MM.1S (cell line): ENCODE data around the gene KCND2.

Experiments used
- DNase-seq: peaks from one replicate; pipeline ENCODE4 v3.0.0-alpha.2; 2015
- H2AFZ ChIP-seq: fragments of 300-600 bp; sonication (generic); 2 replicates; pipeline ENCODE4 v1.6.0; 2016; ENCODE audit warnings: antibody characterized with exemption, low read length
- H3F3A ChIP-seq: fragments of 300-600 bp; sonication (generic); 2 replicates; pipeline ENCODE4 v1.6.1; 2016; ENCODE audit warnings: mild to moderate bottlenecking, antibody characterized with exemption, low read length, moderate library complexity, mixed read lengths; ENCODE audit not compliant: insufficient read depth
- H3K27ac ChIP-seq: fragments of 300-600 bp; sonication (generic); 2 replicates; pipeline ENCODE4 v1.5.1; 2016; ENCODE audit warnings: mild to moderate bottlenecking, low read length
- H3K27me3 ChIP-seq: fragments of 300-600 bp; sonication (generic); replicated peaks from 2 replicates; pipeline ENCODE4 v1.6.0; 2016; ENCODE audit warnings: low read length; ENCODE audit not compliant: insufficient read depth
- H3K36me3 ChIP-seq: fragments of 300-600 bp; sonication (generic); replicated peaks from 2 replicates; pipeline ENCODE4 v1.6.1; 2016; ENCODE audit warnings: mild to moderate bottlenecking, low read length, mixed read lengths; ENCODE audit not compliant: insufficient read depth
- H3K4me1 ChIP-seq: fragments of 300-600 bp; sonication (generic); 2 replicates; pipeline ENCODE4 v1.6.1; 2016; ENCODE audit warnings: low read length, mixed read lengths
- H3K4me2 ChIP-seq: fragments of 300-600 bp; sonication (generic); 2 replicates; pipeline ENCODE4 v1.6.0; 2016; ENCODE audit warnings: low read depth, low read length
- H3K4me3 ChIP-seq: fragments of 300-600 bp; sonication (generic); 2 replicates; pipeline ENCODE4 v1.5.1; 2016; ENCODE audit warnings: low read length, mixed read lengths
- H3K79me2 ChIP-seq: fragments of 300-600 bp; sonication (generic); 2 replicates; pipeline ENCODE4 v1.6.1; 2016; ENCODE audit warnings: mixed run types, low read length, mixed read lengths
- H3K9ac ChIP-seq: fragments of 300-600 bp; sonication (generic); 2 replicates; pipeline ENCODE4 v1.6.1; 2016; ENCODE audit warnings: low read length, mixed read lengths
- H3K9me2 ChIP-seq: fragments of 300-600 bp; sonication (generic); replicated peaks from 2 replicates; pipeline ENCODE4 v1.6.1; 2016; ENCODE audit warnings: mild to moderate bottlenecking, low read length, mixed read lengths; ENCODE audit not compliant: insufficient read depth
- H3K9me3 ChIP-seq: fragments of 300-600 bp; sonication (generic); replicated peaks from 2 replicates; pipeline ENCODE4 v1.6.1; 2016; ENCODE audit warnings: mild to moderate bottlenecking, low read length, mixed read lengths; ENCODE audit not compliant: insufficient read depth
- H4K20me1 ChIP-seq: fragments of 300-600 bp; sonication (generic); 2 replicates; pipeline ENCODE4 v1.6.1; 2016; ENCODE audit warnings: mild to moderate bottlenecking, low read length, moderate library complexity, mixed read lengths; ENCODE audit not compliant: insufficient read depth
- EZH2 ChIP-seq: fragments of 300-600 bp; sonication (generic); optimal IDR thresholded peaks from 2 replicates; pipeline ENCODE3; 2017; ENCODE audit warnings: low read depth, mild to moderate bottlenecking, antibody characterized with exemption, low read length, mixed read lengths
- EZH2phosphoT487 ChIP-seq: fragments of 300-600 bp; sonication (generic); IDR thresholded peaks from 2 replicates; pipeline ENCODE4 v1.6.1; 2018; ENCODE audit warnings: antibody characterized with exemption, low read length
- TF ChIP-seq, protein P1 (sequence below): fragments of 300-600 bp; sonication (generic); IDR thresholded peaks from 2 replicates; pipeline ENCODE4 v1.5.1; 2016; ENCODE audit warnings: antibody characterized with exemption, low read length, mixed read lengths

KCND2 gene

DNA sequence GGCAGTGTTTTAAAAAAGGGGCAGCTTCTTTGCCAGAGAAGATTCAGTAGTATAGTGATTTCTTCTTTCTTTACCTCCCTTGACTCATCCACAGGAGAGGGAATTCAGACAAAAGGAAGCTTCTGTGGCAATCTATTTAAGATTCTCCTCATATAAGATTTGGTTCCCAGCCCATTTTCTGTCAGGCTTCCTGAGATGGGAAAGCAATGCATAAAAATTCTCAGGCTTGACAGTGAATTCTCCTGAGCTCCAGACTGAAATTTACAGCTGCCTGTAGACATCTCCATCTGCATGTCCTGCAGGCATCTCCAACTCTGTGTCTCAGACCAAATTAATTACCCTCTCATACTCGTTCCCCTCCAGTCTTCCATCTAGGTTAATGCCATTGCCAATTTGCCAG, 512.1 kb downstream of the KCND2 start:
- H3K4me3 ChIP-seq = no peak overlapping the region
- H3K4me2 ChIP-seq = no peak overlapping the region
- no peaks in the 10 kb centered on the region for H4K20me1 ChIP-seq
- H3F3A ChIP-seq = no peaks in the 10 kb centered on the region
- TF ChIP-seq, protein P1, sequence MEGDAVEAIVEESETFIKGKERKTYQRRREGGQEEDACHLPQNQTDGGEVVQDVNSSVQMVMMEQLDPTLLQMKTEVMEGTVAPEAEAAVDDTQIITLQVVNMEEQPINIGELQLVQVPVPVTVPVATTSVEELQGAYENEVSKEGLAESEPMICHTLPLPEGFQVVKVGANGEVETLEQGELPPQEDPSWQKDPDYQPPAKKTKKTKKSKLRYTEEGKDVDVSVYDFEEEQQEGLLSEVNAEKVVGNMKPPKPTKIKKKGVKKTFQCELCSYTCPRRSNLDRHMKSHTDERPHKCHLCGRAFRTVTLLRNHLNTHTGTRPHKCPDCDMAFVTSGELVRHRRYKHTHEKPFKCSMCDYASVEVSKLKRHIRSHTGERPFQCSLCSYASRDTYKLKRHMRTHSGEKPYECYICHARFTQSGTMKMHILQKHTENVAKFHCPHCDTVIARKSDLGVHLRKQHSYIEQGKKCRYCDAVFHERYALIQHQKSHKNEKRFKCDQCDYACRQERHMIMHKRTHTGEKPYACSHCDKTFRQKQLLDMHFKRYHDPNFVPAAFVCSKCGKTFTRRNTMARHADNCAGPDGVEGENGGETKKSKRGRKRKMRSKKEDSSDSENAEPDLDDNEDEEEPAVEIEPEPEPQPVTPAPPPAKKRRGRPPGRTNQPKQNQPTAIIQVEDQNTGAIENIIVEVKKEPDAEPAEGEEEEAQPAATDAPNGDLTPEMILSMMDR = no peak
- TF ChIP-seq EZH2phosphoT487 = no peak
- TF ChIP-seq EZH2 = no peak
- H3K27ac ChIP-seq = no peak overlapping the region
- no peak overlapping the region for H2AFZ ChIP-seq
- DNase-seq = no peak
- H3K9ac ChIP-seq = no peak overlapping the region
- H3K36me3 ChIP-seq = no peaks in the 10 kb centered on the region
- no peaks in the 10 kb centered on the region for H3K9me2 ChIP-seq
- no peaks in the 10 kb centered on the region for H3K79me2 ChIP-seq
- no peaks in the 10 kb centered on the region for H3K27me3 ChIP-seq
- H3K9me3 ChIP-seq = no peaks in the 10 kb centered on the region
- H3K4me1 ChIP-seq = no peaks in the 10 kb centered on the region

DNA sequence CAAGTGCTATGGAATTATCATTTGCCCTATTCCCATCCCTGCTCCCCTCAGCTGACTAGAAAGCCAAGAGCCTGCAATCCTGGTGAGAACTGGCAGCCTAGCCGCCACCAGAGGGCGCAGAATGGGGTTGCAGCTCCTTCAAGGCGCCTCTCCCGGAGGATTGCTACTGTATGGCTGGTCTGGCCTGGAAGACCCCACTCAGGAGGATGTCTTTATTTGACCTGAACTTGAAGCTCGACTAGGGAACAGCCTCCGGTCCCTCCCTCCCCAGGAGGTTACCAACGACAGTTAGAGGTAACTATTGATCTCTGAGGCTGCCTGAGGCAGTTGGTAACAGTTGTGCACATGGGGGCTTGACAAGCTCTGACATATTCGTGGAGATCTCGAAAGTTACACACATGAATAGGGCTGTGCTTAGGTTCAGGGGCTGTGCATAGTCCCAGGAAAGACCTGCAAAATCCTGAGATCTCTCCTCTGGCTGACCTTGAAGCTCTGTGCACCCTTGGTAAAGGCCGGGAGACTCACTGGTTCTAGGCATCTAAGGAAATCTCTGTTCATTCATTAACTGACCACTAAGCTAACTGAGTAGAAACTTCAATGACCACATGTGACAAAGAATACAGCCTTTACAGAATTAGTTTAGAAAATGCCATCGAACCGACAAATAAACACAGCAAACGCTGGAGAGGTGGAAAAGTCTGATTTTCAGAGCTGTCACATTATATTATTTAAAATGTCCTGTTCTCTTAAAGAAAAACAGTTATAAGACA, 519.3 kb downstream of the KCND2 start:
- Histone ChIP-seq H4K20me1 (no peaks in the 10 kb centered on the region), H3K36me3 (no peaks in the 10 kb centered on the region), H3K79me2 (no peaks in the 10 kb centered on the region), H3K4me1 (peaks cover 4% of the 10 kb centered on the region; the same call in 1 of the 2 replicates), H2AFZ (peak overlapping the region; percentile 23), H3K27me3 (no peaks in the 10 kb centered on the region), H3K9ac (no peak overlapping the region), H3K27ac (no peak overlapping the region), H3K4me2 (no peak overlapping the region), H3K9me2 (no peaks in the 10 kb centered on the region), H3K9me3 (no peaks in the 10 kb centered on the region), H3K4me3 (no peak overlapping the region), H3F3A (no peaks in the 10 kb centered on the region)
- no peak for TF ChIP-seq EZH2phosphoT487
- no peak for TF ChIP-seq EZH2
- TF ChIP-seq, protein P1 = peak; percentile 99
- peak; percentile 73 for DNase-seq

DNA sequence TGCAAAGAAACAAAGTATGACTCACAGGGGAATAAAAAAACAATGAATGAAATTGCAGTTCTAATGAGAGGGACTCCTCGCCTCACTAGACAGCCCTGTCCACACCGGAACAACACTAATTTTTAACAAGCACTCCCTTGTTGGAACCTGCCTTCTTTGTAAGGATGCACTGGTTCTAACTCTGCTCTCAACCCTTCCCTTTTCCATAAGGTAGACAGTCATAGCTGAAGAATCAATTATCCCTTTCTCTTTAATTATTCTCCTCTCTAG, 519.8 kb downstream of the KCND2 start:
- H3K79me2 ChIP-seq = no peaks in the 10 kb centered on the region
- no peaks in the 10 kb centered on the region for H3F3A ChIP-seq
- H2AFZ ChIP-seq = no peak overlapping the region
- TF ChIP-seq EZH2phosphoT487 = no peak
- TF ChIP-seq EZH2 = no peak
- TF ChIP-seq, protein P1 = no peak
- H3K9ac ChIP-seq = no peak overlapping the region
- H3K4me2 ChIP-seq = no peak overlapping the region
- no peaks in the 10 kb centered on the region for H4K20me1 ChIP-seq
- no peaks in the 10 kb centered on the region for H3K9me2 ChIP-seq
- H3K9me3 ChIP-seq = no peaks in the 10 kb centered on the region
- no peaks in the 10 kb centered on the region for H3K36me3 ChIP-seq
- DNase-seq = no peak
- no peak overlapping the region for H3K4me3 ChIP-seq
- peaks cover 4% of the 10 kb centered on the region; the same call in 1 of the 2 replicates for H3K4me1 ChIP-seq
- no peak overlapping the region for H3K27ac ChIP-seq
- no peaks in the 10 kb centered on the region for H3K27me3 ChIP-seq
